Neural progenitor cell (in vitro differentiated cells): ENCODE measurements around the gene MYO9B.
A peak's percentile ranks its signal among the peaks of the same experiment; 100 is the strongest.

Source experiments
- EZH2phosphoT487 ChIP-seq: fragments of 200-600 bp; sonication (generic); IDR thresholded peaks from 2 replicates; pipeline ENCODE4 v1.6.1; 2017; ENCODE audit warnings: antibody characterized with exemption
- TF ChIP-seq, protein P1 (sequence below): fragments of 200-600 bp; sonication (generic); IDR thresholded peaks from 2 replicates; pipeline ENCODE4 v1.5.1; 2017; ENCODE audit warnings: antibody characterized with exemption, mild to moderate bottlenecking

DNA sequence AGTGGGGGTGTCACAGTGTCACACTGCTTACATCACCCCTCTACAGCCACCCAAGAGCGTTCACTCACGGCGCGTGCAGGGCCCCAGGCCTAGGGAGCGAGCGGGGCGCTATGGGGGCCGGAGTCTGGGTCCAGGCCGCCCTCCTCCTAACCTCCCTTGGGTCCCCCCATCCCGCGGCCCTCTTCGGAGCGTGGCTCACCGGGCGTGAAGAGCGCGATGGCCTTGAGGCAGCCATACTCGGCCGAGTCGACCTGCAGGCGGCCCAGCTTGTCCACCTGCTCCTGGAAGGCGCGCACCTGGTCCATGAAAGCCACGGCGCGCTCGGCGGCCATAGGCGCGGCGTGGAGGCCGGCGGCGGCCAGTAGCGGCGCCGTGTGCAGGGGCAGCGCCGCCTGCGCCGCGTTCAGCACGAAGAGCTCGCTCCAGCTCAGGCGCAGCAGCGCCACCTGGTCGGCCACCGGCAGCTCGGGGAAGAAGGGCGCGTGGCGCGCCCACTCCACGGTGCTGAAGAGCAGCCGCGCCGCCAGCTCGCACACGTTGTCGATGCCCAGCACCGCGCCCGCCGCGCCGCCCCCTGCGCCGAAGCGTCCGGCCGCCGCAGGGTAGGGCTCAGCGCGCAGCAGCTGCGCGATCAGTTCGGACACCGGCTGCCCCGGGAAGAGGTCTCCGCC lies 159.9 kb downstream of the MYO9B start:
- TF ChIP-seq EZH2phosphoT487: no peak
- TF ChIP-seq, protein P1, sequence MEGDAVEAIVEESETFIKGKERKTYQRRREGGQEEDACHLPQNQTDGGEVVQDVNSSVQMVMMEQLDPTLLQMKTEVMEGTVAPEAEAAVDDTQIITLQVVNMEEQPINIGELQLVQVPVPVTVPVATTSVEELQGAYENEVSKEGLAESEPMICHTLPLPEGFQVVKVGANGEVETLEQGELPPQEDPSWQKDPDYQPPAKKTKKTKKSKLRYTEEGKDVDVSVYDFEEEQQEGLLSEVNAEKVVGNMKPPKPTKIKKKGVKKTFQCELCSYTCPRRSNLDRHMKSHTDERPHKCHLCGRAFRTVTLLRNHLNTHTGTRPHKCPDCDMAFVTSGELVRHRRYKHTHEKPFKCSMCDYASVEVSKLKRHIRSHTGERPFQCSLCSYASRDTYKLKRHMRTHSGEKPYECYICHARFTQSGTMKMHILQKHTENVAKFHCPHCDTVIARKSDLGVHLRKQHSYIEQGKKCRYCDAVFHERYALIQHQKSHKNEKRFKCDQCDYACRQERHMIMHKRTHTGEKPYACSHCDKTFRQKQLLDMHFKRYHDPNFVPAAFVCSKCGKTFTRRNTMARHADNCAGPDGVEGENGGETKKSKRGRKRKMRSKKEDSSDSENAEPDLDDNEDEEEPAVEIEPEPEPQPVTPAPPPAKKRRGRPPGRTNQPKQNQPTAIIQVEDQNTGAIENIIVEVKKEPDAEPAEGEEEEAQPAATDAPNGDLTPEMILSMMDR: peak; percentile 53
